ENCODE results near the gene KSR1. TPM values are rescaled to one million over a fixed set of nuclear protein-coding genes. Genes with fewer than 3 reads are reported as not detected.

Gene KSR1
- total RNA-seq, 2 experiments from 2014 or later = 19.4 to 25.3 TPM

DNA sequence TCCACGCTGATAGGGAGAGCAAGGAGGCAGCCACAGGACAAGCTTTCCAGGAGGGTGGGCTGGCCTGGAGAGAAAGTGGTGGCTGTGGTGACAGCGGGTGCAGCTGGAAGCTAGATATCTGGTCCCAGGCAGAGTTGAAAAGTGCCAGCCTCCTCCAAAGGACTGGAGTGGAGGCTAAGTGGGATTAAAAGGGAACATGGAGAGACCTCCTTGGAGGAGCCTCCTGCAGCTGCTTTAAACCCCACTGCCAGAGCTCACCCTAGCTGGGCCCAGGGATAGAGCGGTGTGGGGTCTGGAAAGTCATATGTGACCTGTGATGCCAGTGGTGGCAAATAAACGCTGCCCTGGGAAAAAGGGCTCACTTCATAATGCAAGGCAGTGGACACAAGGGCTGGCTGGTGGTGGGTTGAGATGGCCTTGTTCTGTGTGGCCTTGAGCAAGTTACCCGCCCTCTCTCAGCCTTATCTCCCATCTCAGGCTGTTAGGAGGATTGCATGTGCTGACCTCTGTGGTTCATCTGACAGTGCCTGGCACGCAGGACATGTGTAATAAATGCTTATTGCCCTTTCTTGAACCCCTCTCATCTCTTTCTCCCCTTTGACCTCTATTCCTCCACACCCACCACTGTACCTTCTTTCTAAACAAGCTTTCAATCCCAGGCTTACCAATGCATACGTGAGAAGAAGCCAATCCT, 113.8 kb downstream of the KSR1 start:
- Histone ChIP-seq H3K36me3 (ENCODE audit: insufficient read depth, low read length) (no peaks in the 10 kb centered on the region), H3K27ac (ENCODE audit: low read depth in 1 of 2, low read length in 2 of 2) (no peak overlapping the region), H3K9me3 (ENCODE audit: control insufficient read depth in 1 of 2, insufficient read depth in 1 of 2, low read length in 2 of 2) (no peaks in the 10 kb centered on the region), H3K4me3 (ENCODE audit: low read length) (no peak overlapping the region), H3K27me3 (ENCODE audit: control insufficient read depth in 1 of 2, insufficient read depth in 2 of 2, low read length in 2 of 2) (no peaks in the 10 kb centered on the region), H3K4me1 (ENCODE audit: insufficient read depth, low read length) (peaks cover 3% of the 10 kb centered on the region)
- TF ChIP-seq, protein P1, sequence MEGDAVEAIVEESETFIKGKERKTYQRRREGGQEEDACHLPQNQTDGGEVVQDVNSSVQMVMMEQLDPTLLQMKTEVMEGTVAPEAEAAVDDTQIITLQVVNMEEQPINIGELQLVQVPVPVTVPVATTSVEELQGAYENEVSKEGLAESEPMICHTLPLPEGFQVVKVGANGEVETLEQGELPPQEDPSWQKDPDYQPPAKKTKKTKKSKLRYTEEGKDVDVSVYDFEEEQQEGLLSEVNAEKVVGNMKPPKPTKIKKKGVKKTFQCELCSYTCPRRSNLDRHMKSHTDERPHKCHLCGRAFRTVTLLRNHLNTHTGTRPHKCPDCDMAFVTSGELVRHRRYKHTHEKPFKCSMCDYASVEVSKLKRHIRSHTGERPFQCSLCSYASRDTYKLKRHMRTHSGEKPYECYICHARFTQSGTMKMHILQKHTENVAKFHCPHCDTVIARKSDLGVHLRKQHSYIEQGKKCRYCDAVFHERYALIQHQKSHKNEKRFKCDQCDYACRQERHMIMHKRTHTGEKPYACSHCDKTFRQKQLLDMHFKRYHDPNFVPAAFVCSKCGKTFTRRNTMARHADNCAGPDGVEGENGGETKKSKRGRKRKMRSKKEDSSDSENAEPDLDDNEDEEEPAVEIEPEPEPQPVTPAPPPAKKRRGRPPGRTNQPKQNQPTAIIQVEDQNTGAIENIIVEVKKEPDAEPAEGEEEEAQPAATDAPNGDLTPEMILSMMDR (IDR thresholded peaks at IDR 0.05) = no peak
- H3K36me3 Mint-ChIP-seq (ENCODE audit: low read depth) = no peaks in the 10 kb centered on the region
- intact Hi-C loops (cut with DNase I, micrococcal nuclease) = loop anchor here in 1 of 2 experiments (1.0 kb wide), 1 partner anchor 114 kb away; the partner anchor contains the start of gene KSR1
- no peak overlapping the region for H3K27ac Mint-ChIP-seq
- no peaks in the 10 kb centered on the region for H3K9me3 Mint-ChIP-seq
- DNase-seq (no peak), ATAC-seq (ENCODE audit: poor library complexity) (no peak)
- no peaks in the 10 kb centered on the region for H3K27me3 Mint-ChIP-seq
- H3K4me1 Mint-ChIP-seq (ENCODE audit: low read depth) = no peaks in the 10 kb centered on the region
- H3K4me3 Mint-ChIP-seq = no peak overlapping the region
- ChIA-PET CTCF (no interaction called here), POLR2A (no interaction called here)

- no peaks in the 10 kb centered on the region for H3K27me3 ChIP-seq (ENCODE audit: control insufficient read depth in 1 of 2, insufficient read depth in 2 of 2, low read length in 2 of 2)
- no peak overlapping the region for H3K4me3 ChIP-seq (ENCODE audit: low read length)
- CTCF ChIA-PET = no interaction called here
- H3K27me3 Mint-ChIP-seq = no peaks in the 10 kb centered on the region
- no peaks in the 10 kb centered on the region for H3K9me3 ChIP-seq (ENCODE audit: control insufficient read depth in 1 of 2, insufficient read depth in 1 of 2, low read length in 2 of 2)
- TF ChIP-seq, protein P1 (IDR thresholded peaks at IDR 0.05) = no peak
- H3K27ac ChIP-seq (ENCODE audit: low read depth in 1 of 2, low read length in 2 of 2) = no peak overlapping the region
- DNase-seq (no peak), ATAC-seq (ENCODE audit: poor library complexity) (no peak)
- H3K4me1 Mint-ChIP-seq (ENCODE audit: low read depth) = no peaks in the 10 kb centered on the region
- POLR2A ChIA-PET = no interaction called here
- H3K4me3 Mint-ChIP-seq = no peak overlapping the region
- intact Hi-C loops (cut with DNase I, micrococcal nuclease) = no loop called here
- no peaks in the 10 kb centered on the region for H3K36me3 Mint-ChIP-seq (ENCODE audit: low read depth)
- H3K27ac Mint-ChIP-seq = no peak overlapping the region
- H3K4me1 ChIP-seq (ENCODE audit: insufficient read depth, low read length) = peaks cover 3% of the 10 kb centered on the region
- H3K9me3 Mint-ChIP-seq = no peaks in the 10 kb centered on the region
- no peaks in the 10 kb centered on the region for H3K36me3 ChIP-seq (ENCODE audit: insufficient read depth, low read length)
These were observed 114.3 kb downstream of the KSR1 start for GRCh38 chr17:27570578-27570914.

DNA sequence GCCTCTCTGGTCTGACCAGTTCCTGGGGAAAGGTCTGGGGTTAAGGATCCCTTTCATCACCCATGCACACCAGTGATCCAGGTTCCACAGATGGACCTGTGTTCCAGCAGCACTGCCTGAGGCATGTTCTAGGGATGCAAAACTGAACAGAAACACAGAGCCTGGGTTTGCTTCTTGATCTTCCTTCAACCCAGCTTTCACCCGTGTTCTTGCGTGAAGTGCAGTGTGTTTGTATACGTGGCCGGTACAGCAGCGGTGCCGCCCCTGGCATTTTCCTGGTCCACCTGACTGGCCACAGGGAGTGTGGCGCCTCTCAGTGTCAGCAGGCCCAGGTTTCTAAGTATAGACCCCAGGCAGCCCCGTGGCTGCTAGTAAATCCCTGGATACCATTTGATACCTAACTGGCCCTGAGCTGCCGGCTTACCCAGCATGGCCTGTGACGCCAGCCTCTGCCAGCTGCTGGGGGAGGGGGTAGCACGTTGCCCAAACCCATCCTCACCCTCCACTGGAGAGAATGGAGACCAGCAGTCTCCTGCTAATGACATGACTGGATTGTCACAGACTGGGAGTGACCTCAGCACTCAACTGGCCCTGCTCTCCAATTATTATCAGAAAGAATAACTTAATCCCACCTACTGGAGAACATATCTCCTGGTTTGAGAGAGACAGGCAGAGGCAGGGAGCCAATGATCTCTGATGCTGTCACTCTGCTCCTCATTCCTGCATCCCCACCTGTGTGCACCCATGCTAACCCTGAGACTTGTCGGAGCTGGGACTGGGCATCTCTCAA, 115.5 kb downstream of the KSR1 start:
- H3K36me3 ChIP-seq (ENCODE audit: insufficient read depth, low read length) = no peaks in the 10 kb centered on the region
- peaks cover 3% of the 10 kb centered on the region for H3K4me1 ChIP-seq (ENCODE audit: insufficient read depth, low read length)
- no peaks in the 10 kb centered on the region for H3K27me3 ChIP-seq (ENCODE audit: control insufficient read depth in 1 of 2, insufficient read depth in 2 of 2, low read length in 2 of 2)
- Mint-ChIP-seq H3K36me3 (ENCODE audit: low read depth) (no peaks in the 10 kb centered on the region), H3K4me1 (ENCODE audit: low read depth) (no peaks in the 10 kb centered on the region), H3K27ac (no peak overlapping the region), H3K9me3 (no peaks in the 10 kb centered on the region), H3K27me3 (no peaks in the 10 kb centered on the region), H3K4me3 (no peak overlapping the region)
- no peak for DNase-seq
- no peak overlapping the region for H3K4me3 ChIP-seq (ENCODE audit: low read length)
- TF ChIP-seq, protein P1 (IDR thresholded peaks at IDR 0.05) = no peak
- intact Hi-C loops (cut with DNase I, micrococcal nuclease) = no loop called here
- POLR2A ChIA-PET = no interaction called here
- H3K27ac ChIP-seq (ENCODE audit: low read depth in 1 of 2, low read length in 2 of 2) = no peak overlapping the region
- CTCF ChIA-PET = interaction anchor here (0.5 kb wide), 1 partner anchor 14 kb away, joined by 3 read pairs; no protein-coding TSS in a partner anchor
- no peak for ATAC-seq (ENCODE audit: poor library complexity)
- H3K9me3 ChIP-seq (ENCODE audit: control insufficient read depth in 1 of 2, insufficient read depth in 1 of 2, low read length in 2 of 2) = no peaks in the 10 kb centered on the region
